Stimulated activated naive B cell treated with anti-CD40 and anti-IgM and Interleukin-4, amounts not matched to agents 10 μg/mL and 1 μg/mL and 100 μg/mL, for 72 hours (primary cell): Measurements from ENCODE around the gene ADAMTS19.

Source experiments
- ATAC-seq, 2 donors: fragments of 150-1000 bp; cut with Tn5 transposase; replicated peaks; 2 replicates each; pipeline ENCODE4 v1.10.0; 2021; ENCODE audit warnings: moderate library complexity in 1 of 2
- DNase-seq: peaks from one replicate; pipeline ENCODE4 v3.0.0; 2021
- H3K27ac Mint-ChIP-seq: one replicate; pipeline ENCODE4 v1.8.0; 2022; ENCODE audit warnings: mild to moderate bottlenecking, mixed read lengths
- H3K27me3 Mint-ChIP-seq, 2 donors: one replicate each; pipeline ENCODE4 v1.8.0; 2022; ENCODE audit warnings: mixed read lengths in 2 of 2
- H3K36me3 Mint-ChIP-seq, 2 donors: one replicate each; pipeline ENCODE4 v1.8.0; 2022; ENCODE audit warnings: mixed read lengths in 2 of 2, mild to moderate bottlenecking in 1 of 2
- H3K4me1 Mint-ChIP-seq, 2 donors: one replicate each; pipeline ENCODE4 v1.8.0; 2022; ENCODE audit warnings: mixed read lengths in 2 of 2, mild to moderate bottlenecking in 1 of 2
- H3K4me3 Mint-ChIP-seq, 2 donors: one replicate each; pipeline ENCODE4 v1.8.0; 2022; ENCODE audit warnings: mild to moderate bottlenecking in 2 of 2, mixed read lengths in 2 of 2, moderate library complexity in 1 of 2
- H3K9me3 Mint-ChIP-seq, 2 donors: one replicate each; pipeline ENCODE4 v1.8.0; 2022; ENCODE audit warnings: mixed read lengths in 2 of 2, mild to moderate bottlenecking in 1 of 2

Gene ADAMTS19

DNA sequence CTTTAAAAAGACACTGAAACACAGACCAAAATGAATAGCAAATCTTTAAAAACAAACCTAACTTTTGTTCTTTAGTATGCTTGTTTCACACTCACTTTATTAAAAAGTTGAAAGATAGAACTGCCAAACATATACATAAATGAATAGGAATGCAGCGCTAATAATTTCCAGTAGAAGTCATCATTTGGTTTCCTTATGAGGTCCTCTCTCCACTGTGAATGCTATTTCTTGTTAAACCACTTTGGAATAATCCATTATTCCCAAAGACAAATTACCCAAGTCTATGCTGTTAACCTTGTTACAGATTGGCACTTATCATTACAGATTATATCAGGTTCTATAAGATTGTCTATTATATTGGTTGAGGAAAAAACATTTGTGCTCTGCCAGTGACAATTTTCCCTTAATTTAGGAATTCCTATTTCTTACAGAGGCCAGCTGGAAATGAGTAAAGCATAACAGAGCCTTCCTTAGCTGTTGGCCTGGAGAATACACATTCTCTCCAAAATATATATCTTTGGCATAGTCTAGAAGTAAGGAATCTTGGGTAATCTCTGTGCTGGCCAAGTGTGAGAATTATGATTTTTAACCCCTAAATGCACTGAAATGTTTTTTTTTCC, 258.5 kb downstream of the ADAMTS19 start:
- Mint-ChIP-seq H3K36me3 (no peaks in the 10 kb centered on the region), H3K27ac (no peak overlapping the region), H3K27me3 (no peaks in the 10 kb centered on the region), H3K4me3 (no peak overlapping the region), H3K4me1 (no peaks in the 10 kb centered on the region), H3K9me3 (no peaks in the 10 kb centered on the region)
- ATAC-seq: no peak
- no peak for DNase-seq

GRCh38 chr5:129724222-129724621, 264.1 kb downstream of the ADAMTS19 start:
- H3K27me3 Mint-ChIP-seq: no peaks in the 10 kb centered on the region
- no peaks in the 10 kb centered on the region for H3K9me3 Mint-ChIP-seq
- no peaks in the 10 kb centered on the region for H3K4me1 Mint-ChIP-seq
- no peak overlapping the region for H3K4me3 Mint-ChIP-seq
- no peak for DNase-seq
- no peak overlapping the region for H3K27ac Mint-ChIP-seq
- no peak for ATAC-seq
- H3K36me3 Mint-ChIP-seq: no peaks in the 10 kb centered on the region

DNA sequence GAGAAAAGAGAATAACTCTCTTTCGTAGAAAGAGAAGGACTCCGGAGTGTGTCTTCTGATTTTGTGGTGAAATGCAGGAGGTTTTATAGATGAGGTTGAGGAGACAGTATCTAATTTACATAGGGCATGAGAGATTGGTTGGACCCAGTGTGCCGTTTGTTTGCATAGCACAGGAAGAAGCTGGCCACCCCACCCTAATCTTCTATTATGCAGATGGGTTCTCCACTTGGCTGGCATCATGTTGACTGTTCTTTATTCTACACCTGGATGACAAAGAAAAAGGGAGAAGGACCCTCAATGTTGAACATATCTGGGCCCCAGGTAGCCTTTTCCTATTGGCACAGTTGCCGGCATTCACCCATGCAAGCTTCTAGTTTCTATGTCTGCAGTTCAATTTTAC, 264.5 kb downstream of the ADAMTS19 start:
- Mint-ChIP-seq H3K9me3 (no peaks in the 10 kb centered on the region), H3K4me1 (no peaks in the 10 kb centered on the region), H3K36me3 (no peaks in the 10 kb centered on the region), H3K4me3 (no peak overlapping the region), H3K27me3 (no peaks in the 10 kb centered on the region), H3K27ac (no peak overlapping the region)
- ATAC-seq: no peak
- no peak for DNase-seq

GRCh38 chr5:129739773-129740172, 279.7 kb downstream of the ADAMTS19 start:
- Mint-ChIP-seq H3K27me3 (no peaks in the 10 kb centered on the region), H3K36me3 (no peaks in the 10 kb centered on the region), H3K27ac (no peak overlapping the region), H3K9me3 (no peaks in the 10 kb centered on the region), H3K4me3 (no peak overlapping the region), H3K4me1 (no peaks in the 10 kb centered on the region)
- ATAC-seq (no peak), DNase-seq (no peak)

GRCh38 chr5:129743541-129744187, 283.6 kb downstream of the ADAMTS19 start:
- Mint-ChIP-seq H3K27ac (no peak overlapping the region), H3K4me3 (no peak overlapping the region), H3K9me3 (no peaks in the 10 kb centered on the region), H3K4me1 (no peaks in the 10 kb centered on the region), H3K27me3 (no peaks in the 10 kb centered on the region), H3K36me3 (no peaks in the 10 kb centered on the region)
- ATAC-seq: no peak
- no peak for DNase-seq

DNA sequence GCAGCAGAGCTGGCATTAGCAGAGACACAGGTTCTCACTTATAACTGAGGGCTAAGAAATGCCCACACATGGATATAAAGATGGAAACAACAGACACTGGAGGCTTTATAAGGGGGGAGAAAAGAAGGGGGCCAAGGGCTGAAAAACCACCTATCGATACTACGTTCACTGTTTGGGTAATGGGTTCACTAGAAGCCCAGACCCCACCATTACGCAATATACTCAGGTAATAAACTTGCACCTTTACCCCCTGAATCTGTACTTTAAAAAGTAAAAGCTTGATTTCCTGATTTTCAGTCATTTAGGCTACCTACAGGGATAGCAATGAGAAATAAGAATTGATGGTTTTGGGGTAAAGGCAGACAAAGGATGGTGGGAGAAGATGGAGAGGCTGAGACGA, 285.9 kb downstream of the ADAMTS19 start:
- ATAC-seq: no peak
- Mint-ChIP-seq H3K9me3 (no peaks in the 10 kb centered on the region), H3K27me3 (no peaks in the 10 kb centered on the region), H3K36me3 (no peaks in the 10 kb centered on the region), H3K4me1 (no peaks in the 10 kb centered on the region), H3K4me3 (no peak overlapping the region), H3K27ac (no peak overlapping the region)
- DNase-seq: no peak

DNA sequence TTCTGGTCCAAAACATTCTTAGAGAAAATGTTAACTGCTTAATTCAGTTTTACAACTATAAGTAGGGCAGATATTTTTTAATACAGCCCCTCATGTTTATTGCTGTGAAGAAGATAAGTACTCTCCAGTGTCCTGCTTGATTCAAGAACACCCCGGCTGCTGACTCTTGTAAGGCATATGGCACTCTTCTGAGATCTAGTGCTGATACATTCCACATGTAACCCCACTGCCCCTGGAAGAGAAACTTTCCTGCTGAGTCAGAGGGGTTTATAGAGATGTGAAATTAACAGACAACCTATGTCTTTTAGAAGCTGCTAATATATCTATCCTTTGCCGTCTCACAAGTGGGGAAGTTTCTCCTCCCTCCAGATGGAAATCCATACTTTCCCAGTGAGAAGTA, 286.8 kb downstream of the ADAMTS19 start:
- no peak for DNase-seq
- Mint-ChIP-seq H3K27me3 (no peaks in the 10 kb centered on the region), H3K4me1 (no peaks in the 10 kb centered on the region), H3K4me3 (no peak overlapping the region), H3K36me3 (no peaks in the 10 kb centered on the region), H3K9me3 (no peaks in the 10 kb centered on the region), H3K27ac (no peak overlapping the region)
- no peak for ATAC-seq

DNA sequence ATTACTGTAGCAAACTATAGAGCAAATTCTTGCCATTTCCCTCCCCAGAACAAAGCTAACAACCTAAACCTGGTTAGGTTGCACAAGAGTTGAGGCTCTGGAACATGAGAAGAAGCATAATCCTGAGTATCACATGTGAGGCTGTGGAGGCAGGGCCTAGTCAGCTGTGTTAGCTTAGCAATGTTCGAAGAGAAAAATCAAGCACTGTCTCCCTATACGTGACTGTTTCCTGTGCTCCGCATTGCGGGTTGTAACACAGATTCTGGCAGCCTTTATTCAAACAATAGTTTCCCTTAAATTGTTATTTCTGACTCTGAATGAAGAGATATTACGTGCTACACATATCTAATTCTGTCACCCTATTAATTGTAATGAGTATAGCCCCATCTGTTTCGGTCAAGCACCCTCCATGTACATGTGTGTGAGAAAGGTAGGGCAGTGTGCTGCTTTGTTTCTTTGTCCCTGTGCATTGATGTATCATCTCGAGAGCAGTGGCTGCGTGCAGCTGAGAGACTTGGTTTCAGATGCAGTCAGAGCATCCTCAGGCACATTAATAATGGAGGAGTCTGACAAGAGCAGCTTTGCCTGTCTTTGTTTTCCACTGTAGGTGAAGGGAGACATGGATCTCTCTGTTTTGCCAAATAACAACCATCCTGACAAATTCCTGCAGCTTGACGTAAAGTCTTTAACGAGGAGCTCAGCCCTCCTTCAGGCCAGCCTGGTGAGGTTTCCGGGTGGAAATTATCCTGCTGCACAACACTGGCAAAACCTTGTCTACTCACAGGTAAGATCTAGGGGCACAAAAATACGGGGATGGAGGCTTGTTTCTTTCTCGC, 287.7 kb downstream of the ADAMTS19 start, which contains the start of gene MINAR2:
Gene MINAR2 (plus strand): TSS at position 523 of the 836 bp plus-strand sequence. CDS start 97 bp downstream, at position 620.
- ATAC-seq (no peak), DNase-seq (no peak)
- H3K4me3 Mint-ChIP-seq: no peak within 1 kb of the TSS
- H3K27me3 Mint-ChIP-seq: no peaks in the 10 kb centered on the region
- H3K27ac Mint-ChIP-seq: no peak within 1 kb of the TSS
- no peaks in the 10 kb centered on the region for H3K4me1 Mint-ChIP-seq
- no peaks in the 10 kb centered on the region for H3K36me3 Mint-ChIP-seq
- no peaks in the 10 kb centered on the region for H3K9me3 Mint-ChIP-seq

GRCh38 chr5:129748913-129749880, 289.1 kb downstream of the ADAMTS19 start:
- Mint-ChIP-seq H3K9me3 (no peaks in the 10 kb centered on the region), H3K27me3 (no peaks in the 10 kb centered on the region), H3K27ac (no peak overlapping the region), H3K36me3 (no peaks in the 10 kb centered on the region), H3K4me1 (no peaks in the 10 kb centered on the region), H3K4me3 (no peak overlapping the region)
- DNase-seq: no peak
- ATAC-seq: no peak

DNA sequence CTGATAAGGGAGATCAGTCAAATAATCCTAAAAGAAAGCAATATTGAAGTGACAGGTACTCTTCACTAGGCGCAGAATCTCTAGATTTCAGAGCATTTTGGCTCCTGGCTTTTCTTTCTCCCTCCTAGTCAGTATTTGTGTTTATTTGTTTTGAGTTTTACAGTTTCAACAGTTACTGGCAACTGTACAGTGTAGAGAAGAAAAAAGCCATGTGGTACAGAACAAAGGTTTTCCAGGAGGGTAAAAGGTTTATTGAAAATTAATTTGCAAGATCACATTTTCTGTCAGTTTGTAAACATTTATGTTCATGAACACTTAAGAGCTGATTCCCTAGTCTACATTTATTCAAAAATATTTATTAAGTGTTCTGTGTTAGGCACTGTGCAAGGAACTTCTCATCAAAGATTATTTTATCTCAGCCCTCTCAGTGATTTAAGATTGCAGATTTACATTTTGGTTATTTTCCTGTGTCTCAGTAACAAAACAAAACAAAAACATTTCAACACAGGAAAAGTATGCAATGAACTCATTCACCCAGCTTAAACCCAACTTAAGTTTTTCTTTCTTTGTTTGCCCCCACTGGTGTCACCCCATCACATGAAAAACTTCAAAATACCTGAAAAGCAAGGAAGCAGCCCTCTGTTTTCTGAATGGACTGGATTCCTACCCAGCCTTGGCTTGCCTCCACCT, 300.7 kb downstream of the ADAMTS19 start:
- Mint-ChIP-seq H3K4me3 (no peak overlapping the region), H3K27me3 (peaks cover 0 to 4% of the 10 kb centered on the region in 2 donors), H3K9me3 (no peaks in the 10 kb centered on the region), H3K27ac (no peak overlapping the region), H3K4me1 (no peaks in the 10 kb centered on the region), H3K36me3 (no peaks in the 10 kb centered on the region)
- no peak for ATAC-seq
- DNase-seq: no peak

- peaks cover 0 to 4% of the 10 kb centered on the region in 2 donors for H3K27me3 Mint-ChIP-seq
- no peaks in the 10 kb centered on the region for H3K9me3 Mint-ChIP-seq
- no peak for DNase-seq
- no peak for ATAC-seq
- H3K4me3 Mint-ChIP-seq: no peak overlapping the region
- no peaks in the 10 kb centered on the region for H3K4me1 Mint-ChIP-seq
- H3K36me3 Mint-ChIP-seq: no peaks in the 10 kb centered on the region
- H3K27ac Mint-ChIP-seq: no peak overlapping the region
Observed at GRCh38 chr5:129763651-129764050, 303.6 kb downstream of the ADAMTS19 start.

DNA sequence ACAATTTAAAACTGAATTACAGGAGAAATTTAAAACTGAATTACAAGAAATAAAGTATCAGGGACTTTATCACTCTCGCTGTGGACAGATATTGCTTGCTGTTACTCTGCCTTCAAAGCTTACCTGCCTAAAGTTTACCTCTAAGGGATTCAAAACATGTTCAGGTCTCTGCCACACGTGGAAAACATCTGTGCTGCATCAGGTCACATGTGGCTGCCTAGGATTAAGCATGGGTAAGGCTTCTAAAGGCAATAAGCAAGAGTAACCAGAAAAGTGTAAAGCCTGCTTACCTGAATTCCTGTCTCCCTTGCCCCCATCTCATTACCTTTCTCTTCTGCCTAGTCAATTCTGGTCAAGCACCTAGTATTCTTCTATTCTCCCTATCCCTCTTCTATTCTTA, 306.7 kb downstream of the ADAMTS19 start:
- Mint-ChIP-seq H3K4me1 (no peaks in the 10 kb centered on the region), H3K9me3 (no peaks in the 10 kb centered on the region), H3K4me3 (no peak overlapping the region), H3K27me3 (peaks cover 0 to 3% of the 10 kb centered on the region in 2 donors), H3K36me3 (no peaks in the 10 kb centered on the region), H3K27ac (no peak overlapping the region)
- ATAC-seq (no peak), DNase-seq (no peak)

- Mint-ChIP-seq H3K4me1 (no peaks in the 10 kb centered on the region), H3K4me3 (no peak overlapping the region), H3K36me3 (no peaks in the 10 kb centered on the region), H3K27ac (no peak overlapping the region), H3K27me3 (peaks cover 0 to 4% of the 10 kb centered on the region in 2 donors), H3K9me3 (no peaks in the 10 kb centered on the region)
- ATAC-seq (peak; percentile 81 to 90), DNase-seq (peak; percentile 51)
Observed at GRCh38 chr5:129767927-129768380, 307.9 kb downstream of the ADAMTS19 start.
